SK-N-DZ (cell line): Measurements from ENCODE around the gene FOCAD.

Experiments
- DNase-seq: peaks from one replicate; pipeline ENCODE4 v3.0.0-alpha.2; 2015; ENCODE audit warnings: low spot score
- small RNA-seq, 2 experiments: library from RNA; depleted of rRNA; stranded (forward); fragments of <200 nt; gene quantifications; one replicate each; pipeline ENCODE3, GENCODE V24; 2014

Gene FOCAD

GRCh38 chr9:21016701-21017491 is 332.8 kb downstream of the FOCAD start:
- DNase-seq: no peak

- no peak for DNase-seq
Measured at GRCh38 chr9:21018177-21018576, 334.1 kb downstream of the FOCAD start.

GRCh38 chr9:21023861-21024260 is 339.8 kb downstream of the FOCAD start:
- no peak for DNase-seq

GRCh38 chr9:21027295-21027694 is 343.2 kb downstream of the FOCAD start:
- DNase-seq: no peak

- DNase-seq: no peak
Measured at GRCh38 chr9:21028466-21028865, 344.4 kb downstream of the FOCAD start.

- DNase-seq: no peak
Measured at GRCh38 chr9:21029661-21030060, 345.6 kb downstream of the FOCAD start.

GRCh38 chr9:21030389-21031035 is 346.5 kb downstream of the FOCAD start:
- DNase-seq: no peak

- DNase-seq: no peak
Measured at GRCh38 chr9:21031091-21031807, 347.2 kb downstream of the FOCAD start, which contains the start of gene HACD4. TSS of gene HACD4 (minus strand) at chr9:21031640. CDS start at chr9:21031590, 50 bp downstream.

GRCh38 chr9:21031808-21032183 is 347.7 kb downstream of the FOCAD start:
- no peak for DNase-seq

- no peak for DNase-seq
Measured at GRCh38 chr9:21037278-21037677, 353.2 kb downstream of the FOCAD start.

- no peak for DNase-seq
Measured at GRCh38 chr9:21039302-21039701, 355.2 kb downstream of the FOCAD start.

GRCh38 chr9:21042466-21042865 is 358.4 kb downstream of the FOCAD start:
- no peak for DNase-seq

GRCh38 chr9:21043841-21044240 is 359.8 kb downstream of the FOCAD start:
- no peak for DNase-seq

Small RNAs within 50 kb of the gene (small RNA-seq; reads per million reads assigned to genes)
- gene MIR491: 0 reads per million in 2 experiments
- gene SNORA30B: 0.08 to 0.09 reads per million in 2 experiments
